Kidney (tissue), 14 donors: ENCODE measurements around the gene ATR. TPM values are rescaled to one million over a fixed set of nuclear protein-coding genes. Genes with fewer than 3 reads are reported as not detected.

Source experiments
- DNase-seq, 5 donors: peaks; one replicate each; pipeline ENCODE4 v3.0.0-alpha.2; 2013 to 2020
- FAIRE-seq: peaks from 2 replicates; lab custom pipeline; 2012; peaks lifted over from hg19 to GRCh38; lab: Jason Lieb, UNC
- H3K27ac ChIP-seq, 2 donors: one replicate each; pipeline ENCODE4 v1.7.0; 2013; ENCODE audit warnings: low read depth in 2 of 2, low read length in 2 of 2, inconsistent platforms in 1 of 2
- H3K27me3 ChIP-seq: one replicate; pipeline ENCODE4 v1.7.1; 2013; ENCODE audit warnings: low read length, inconsistent platforms; ENCODE audit not compliant: control insufficient read depth, insufficient read depth
- H3K36me3 ChIP-seq, 3 donors: one replicate each; pipeline versions ENCODE4 v1.7.0 to v1.7.1; 2013; ENCODE audit warnings: low read length in 3 of 3, control low read depth in 1 of 3, inconsistent platforms in 1 of 3; ENCODE audit not compliant: insufficient read depth in 3 of 3, control insufficient read depth in 2 of 3
- H3K4me1 ChIP-seq, 3 donors: one replicate each; pipeline versions ENCODE4 v1.7.0 to v1.7.1; 2013; ENCODE audit warnings: low read length in 3 of 3, inconsistent platforms in 1 of 3, low read depth in 1 of 3; ENCODE audit not compliant: control insufficient read depth in 2 of 3, insufficient read depth in 2 of 3
- H3K4me3 ChIP-seq, 3 donors: one replicate each; pipeline versions ENCODE4 v1.7.0 to v1.8.1; 2013; ENCODE audit warnings: low read length in 3 of 3, control low read depth in 1 of 3, inconsistent platforms in 1 of 3
- H3K9ac ChIP-seq, 3 donors: one replicate each; pipeline versions ENCODE4 v1.7.0 to v1.7.1; 2013; ENCODE audit warnings: low read length in 3 of 3, control low read depth in 1 of 3, inconsistent platforms in 1 of 3
- H3K9me3 ChIP-seq, 3 donors: one replicate each; pipeline versions ENCODE4 v1.7.0 to v1.7.1; 2013; ENCODE audit warnings: low read length in 3 of 3, control low read depth in 1 of 3, inconsistent platforms in 1 of 3; ENCODE audit not compliant: control insufficient read depth in 2 of 3, insufficient read depth in 1 of 3
- intact Hi-C: fragments of 100-400 bp; cut with DNase I; formaldehyde crosslinking; loops from one replicate; pipeline ENCODE4 v1.11.1; 2022
- polyA plus RNA-seq: library from polyadenylated mRNA; stranded (reverse); fragments of 350-450 nt; fragmentation: Illumina TruSeq; extraction: RNeasy Lipid Tissue Mini Kit (QIAGEN cat#74804); gene quantifications from one replicate; pipeline ENCODE4 v1.2.3, GENCODE V29; 2014; ENCODE audit warnings: low read depth, low replicate concordance; ENCODE audit not compliant: insufficient read depth
- total RNA-seq: library from RNA; stranded (reverse); fragmentation: NEBNext Ultra II Directional; extraction: Animal tissue kit (Norgen Biotek cat#: 25700); gene quantifications from one replicate; pipeline ENCODE4 v1.2.1, GENCODE V29; 2021
- TF ChIP-seq, protein P1 (sequence below): IDR thresholded peaks from 3 replicates; pipeline ENCODE4 v1.5.1; 2012; ENCODE audit warnings: mild to moderate bottlenecking, moderate library complexity, borderline replicate concordance; ENCODE audit not compliant: insufficient read depth; ENCODE audit errors: extremely low read depth
- donor health status: control.
- donor health status: control.
- donor health status: control.
- donor health status: control.
- donor health status: control.
- donor health status: DM: yes; HTN: yes; CAD: no.
- donor health status: Normal renal cell carcinoma (clear cell type).

Gene ATR
- total and polyA plus RNA-seq, 2 donors from 2014 or later = 17.4 to 31.8 TPM

- Histone ChIP-seq H3K36me3 (peaks cover 10 to 42% (median 14%) of the 10 kb centered on the region in 3 donors), H3K27me3 (no peaks in the 10 kb centered on the region), H3K27ac (no peak overlapping the region), H3K4me3 (no peak overlapping the region), H3K4me1 (no peaks in the 10 kb centered on the region), H3K9ac (no peak overlapping the region), H3K9me3 (peaks cover 0 to 5% (median 3%) of the 10 kb centered on the region in 3 donors)
- TF ChIP-seq, protein P1, sequence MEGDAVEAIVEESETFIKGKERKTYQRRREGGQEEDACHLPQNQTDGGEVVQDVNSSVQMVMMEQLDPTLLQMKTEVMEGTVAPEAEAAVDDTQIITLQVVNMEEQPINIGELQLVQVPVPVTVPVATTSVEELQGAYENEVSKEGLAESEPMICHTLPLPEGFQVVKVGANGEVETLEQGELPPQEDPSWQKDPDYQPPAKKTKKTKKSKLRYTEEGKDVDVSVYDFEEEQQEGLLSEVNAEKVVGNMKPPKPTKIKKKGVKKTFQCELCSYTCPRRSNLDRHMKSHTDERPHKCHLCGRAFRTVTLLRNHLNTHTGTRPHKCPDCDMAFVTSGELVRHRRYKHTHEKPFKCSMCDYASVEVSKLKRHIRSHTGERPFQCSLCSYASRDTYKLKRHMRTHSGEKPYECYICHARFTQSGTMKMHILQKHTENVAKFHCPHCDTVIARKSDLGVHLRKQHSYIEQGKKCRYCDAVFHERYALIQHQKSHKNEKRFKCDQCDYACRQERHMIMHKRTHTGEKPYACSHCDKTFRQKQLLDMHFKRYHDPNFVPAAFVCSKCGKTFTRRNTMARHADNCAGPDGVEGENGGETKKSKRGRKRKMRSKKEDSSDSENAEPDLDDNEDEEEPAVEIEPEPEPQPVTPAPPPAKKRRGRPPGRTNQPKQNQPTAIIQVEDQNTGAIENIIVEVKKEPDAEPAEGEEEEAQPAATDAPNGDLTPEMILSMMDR = no peak
- no peak for DNase-seq
- intact Hi-C loops = no loop called here
- FAIRE-seq = no peak
Measured at GRCh38 chr3:142484912-142485435, 93.6 kb downstream of the ATR start.

DNA sequence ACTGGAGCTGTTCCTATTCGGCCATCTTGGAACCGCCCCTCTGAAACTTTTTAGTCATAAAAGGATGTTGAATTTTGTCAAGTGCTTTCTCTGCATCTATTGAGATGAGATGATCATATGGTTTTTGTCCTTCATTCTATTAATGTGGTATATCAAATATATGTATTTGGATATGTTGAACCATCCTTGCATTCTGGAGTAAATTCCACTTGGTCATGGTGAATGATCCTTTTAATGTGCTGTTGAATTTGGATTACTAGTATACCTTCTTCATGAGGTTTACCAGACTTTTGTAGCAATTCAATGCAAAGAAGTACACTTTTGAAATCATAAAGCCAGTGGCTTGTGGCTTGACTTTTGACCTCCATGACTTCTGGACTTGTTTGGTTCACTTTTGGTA lies 97.3 kb downstream of the ATR start:
- H3K9me3 ChIP-seq = peaks cover 0 to 5% (median 3%) of the 10 kb centered on the region in 3 donors
- no peaks in the 10 kb centered on the region for H3K4me1 ChIP-seq
- no peak for DNase-seq
- no peaks in the 10 kb centered on the region for H3K27me3 ChIP-seq
- intact Hi-C loops = no loop called here
- no peak overlapping the region for H3K27ac ChIP-seq
- peaks cover 4 to 21% (median 11%) of the 10 kb centered on the region in 3 donors for H3K36me3 ChIP-seq
- no peak for FAIRE-seq
- TF ChIP-seq, protein P1 = no peak
- H3K9ac ChIP-seq = no peak overlapping the region
- no peak overlapping the region for H3K4me3 ChIP-seq

DNA sequence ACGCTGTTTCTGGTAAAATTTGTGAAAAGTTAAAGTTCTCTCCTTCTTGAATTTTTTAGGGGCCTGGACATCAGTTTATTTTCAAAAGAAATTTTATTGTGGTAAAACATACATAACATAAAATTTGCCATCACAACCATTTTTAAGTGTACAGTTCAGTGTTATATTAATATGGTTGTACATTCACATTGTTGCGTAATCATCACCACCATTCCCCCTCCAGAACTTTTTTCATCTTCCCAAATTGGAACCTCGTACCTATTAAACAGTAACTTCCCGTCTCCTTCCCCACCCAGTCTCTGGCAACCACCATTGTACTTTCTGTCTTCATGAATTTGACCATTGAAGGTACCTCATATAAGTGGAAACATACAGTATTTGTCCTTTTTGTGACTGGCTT lies 107.7 kb downstream of the ATR start:
- H3K36me3 ChIP-seq = peaks cover 0 to 2% (median 0%) of the 10 kb centered on the region in 3 donors
- TF ChIP-seq, protein P1 = no peak
- FAIRE-seq (no peak), DNase-seq (no peak)
- no peaks in the 10 kb centered on the region for H3K9me3 ChIP-seq
- H3K4me3 ChIP-seq = no peak overlapping the region
- H3K4me1 ChIP-seq = no peaks in the 10 kb centered on the region
- no peak overlapping the region for H3K27ac ChIP-seq
- no peaks in the 10 kb centered on the region for H3K27me3 ChIP-seq
- H3K9ac ChIP-seq = no peak overlapping the region
- intact Hi-C loops = no loop called here

- Histone ChIP-seq H3K9me3 (no peaks in the 10 kb centered on the region), H3K4me3 (no peak overlapping the region), H3K27me3 (no peaks in the 10 kb centered on the region), H3K4me1 (no peaks in the 10 kb centered on the region), H3K36me3 (peaks cover 0 to 2% (median 0%) of the 10 kb centered on the region in 3 donors), H3K27ac (no peak overlapping the region), H3K9ac (no peak overlapping the region)
- TF ChIP-seq, protein P1 = no peak
- DNase-seq (no peak), FAIRE-seq (no peak)
- intact Hi-C loops = no loop called here
Measured at GRCh38 chr3:142468456-142468855, 110.1 kb downstream of the ATR start.
